HEK293 (cell line): Measurements from ENCODE around the gene KIAA1328.

Experiments used
- KLF7 ChIP-seq: fragments of 450-650 bp; formaldehyde crosslinking; IDR thresholded peaks from 2 replicates; pipeline ENCODE4 v1.5.1; 2016; ENCODE audit warnings: missing biosample characterization, missing genetic modification characterization, borderline replicate concordance
- PRDM10 ChIP-seq: fragments of 450-650 bp; formaldehyde crosslinking; IDR thresholded peaks from 2 replicates; pipeline ENCODE4 v1.5.1; 2016; ENCODE audit warnings: missing biosample characterization, missing genetic modification characterization
- PRDM4 ChIP-seq: fragments of 450-650 bp; formaldehyde crosslinking; IDR thresholded peaks from 2 replicates; pipeline ENCODE4 v1.5.1; 2017; ENCODE audit warnings: missing biosample characterization, missing genetic modification characterization
- REPIN1 ChIP-seq: fragments of 450-650 bp; formaldehyde crosslinking; IDR thresholded peaks from 2 replicates; pipeline ENCODE4 v1.5.1; 2017; ENCODE audit warnings: missing biosample characterization, missing genetic modification characterization, low read depth
- SCRT1 ChIP-seq: fragments of 450-650 bp; formaldehyde crosslinking; IDR thresholded peaks from 2 replicates; pipeline ENCODE4 v1.5.1; 2016; ENCODE audit warnings: missing biosample characterization, missing genetic modification characterization, borderline replicate concordance
- SCRT2 ChIP-seq: fragments of 450-650 bp; formaldehyde crosslinking; IDR thresholded peaks from 2 replicates; pipeline ENCODE4 v1.5.1; 2016; ENCODE audit warnings: missing biosample characterization, missing genetic modification characterization
- ZBTB20 ChIP-seq: fragments of 450-650 bp; formaldehyde crosslinking; IDR thresholded peaks from 2 replicates; pipeline ENCODE4 v1.5.1; 2016; ENCODE audit warnings: missing biosample characterization, missing genetic modification characterization
- ZBTB48 ChIP-seq: fragments of 450-650 bp; formaldehyde crosslinking; IDR thresholded peaks from 2 replicates; pipeline ENCODE4 v1.5.1; 2016; ENCODE audit warnings: missing biosample characterization, missing genetic modification characterization
- ZNF121 ChIP-seq: fragments of 450-650 bp; formaldehyde crosslinking; IDR thresholded peaks from 2 replicates; pipeline ENCODE4 v1.5.1; 2016; ENCODE audit warnings: missing biosample characterization, missing genetic modification characterization
- ZNF155 ChIP-seq: fragments of 450-650 bp; formaldehyde crosslinking; IDR thresholded peaks from 2 replicates; pipeline ENCODE4 v1.5.1; 2016; ENCODE audit warnings: missing biosample characterization, missing genetic modification characterization
- ZNF16 ChIP-seq: fragments of 450-650 bp; formaldehyde crosslinking; IDR thresholded peaks from 2 replicates; pipeline ENCODE4 v1.5.1; 2016; ENCODE audit warnings: low read depth, missing biosample characterization, missing genetic modification characterization
- ZNF184 ChIP-seq: fragments of 450-650 bp; IDR thresholded peaks from 2 replicates; pipeline ENCODE4 v1.5.1; 2018; ENCODE audit warnings: missing biosample characterization, mild to moderate bottlenecking, missing genetic modification characterization
- ZNF223 ChIP-seq: fragments of 450-650 bp; formaldehyde crosslinking; IDR thresholded peaks from 2 replicates; pipeline ENCODE4 v1.5.1; 2016; ENCODE audit warnings: missing biosample characterization, missing genetic modification characterization
- ZNF24 ChIP-seq: fragments of 450-650 bp; formaldehyde crosslinking; IDR thresholded peaks from 2 replicates; pipeline ENCODE4 v1.5.1; 2016; ENCODE audit warnings: missing biosample characterization, missing genetic modification characterization
- ZNF324 ChIP-seq: fragments of 450-650 bp; formaldehyde crosslinking; IDR thresholded peaks from 2 replicates; pipeline ENCODE4 v1.5.1; 2016; ENCODE audit warnings: missing biosample characterization, missing genetic modification characterization
- ZNF354C ChIP-seq: fragments of 450-650 bp; formaldehyde crosslinking; IDR thresholded peaks from 2 replicates; pipeline ENCODE4 v1.5.1; 2016; ENCODE audit warnings: missing biosample characterization, missing genetic modification characterization, low read depth, borderline replicate concordance
- ZNF391 ChIP-seq: fragments of 450-650 bp; formaldehyde crosslinking; IDR thresholded peaks from 2 replicates; pipeline ENCODE4 v1.5.1; 2016; ENCODE audit warnings: low read depth, missing biosample characterization, missing genetic modification characterization, borderline replicate concordance
- ZNF473 ChIP-seq: fragments of 450-650 bp; formaldehyde crosslinking; IDR thresholded peaks from 2 replicates; pipeline ENCODE4 v1.5.1; 2017; ENCODE audit warnings: missing biosample characterization, missing genetic modification characterization
- ZNF529 ChIP-seq: fragments of 450-650 bp; formaldehyde crosslinking; IDR thresholded peaks from 2 replicates; pipeline ENCODE4 v1.5.1; 2017; ENCODE audit warnings: missing genetic modification characterization, missing biosample characterization; ENCODE audit not compliant: insufficient replicate concordance
- ZNF560 ChIP-seq: fragments of 450-650 bp; formaldehyde crosslinking; IDR thresholded peaks from 2 replicates; pipeline ENCODE4 v1.5.1; 2017; ENCODE audit warnings: missing biosample characterization, missing genetic modification characterization, borderline replicate concordance
- ZNF596 ChIP-seq: fragments of 450-650 bp; IDR thresholded peaks from 2 replicates; pipeline ENCODE4 v1.5.0; 2018; ENCODE audit warnings: missing biosample characterization, mild to moderate bottlenecking, missing genetic modification characterization, moderate library complexity
- ZNF621 ChIP-seq: fragments of 450-650 bp; formaldehyde crosslinking; IDR thresholded peaks from 2 replicates; pipeline ENCODE4 v1.5.1; 2017; ENCODE audit warnings: missing biosample characterization, missing genetic modification characterization
- ZNF645 ChIP-seq: fragments of 450-650 bp; formaldehyde crosslinking; IDR thresholded peaks from 2 replicates; pipeline ENCODE4; 2016; ENCODE audit warnings: missing biosample characterization, missing genetic modification characterization
- ZNF654 ChIP-seq: fragments of 450-650 bp; formaldehyde crosslinking; IDR thresholded peaks from 2 replicates; pipeline ENCODE4 v1.5.1; 2016; ENCODE audit warnings: low read depth, missing biosample characterization, missing genetic modification characterization
- ZNF664 ChIP-seq: fragments of 450-650 bp; formaldehyde crosslinking; IDR thresholded peaks from 2 replicates; pipeline ENCODE4 v1.5.1; 2016; ENCODE audit warnings: missing biosample characterization, missing genetic modification characterization
- ZNF792 ChIP-seq: fragments of 450-650 bp; formaldehyde crosslinking; IDR thresholded peaks from 2 replicates; pipeline ENCODE4 v1.5.1; 2016; ENCODE audit warnings: missing biosample characterization, missing genetic modification characterization
- TF ChIP-seq, protein P1 (sequence below): fragments of 450-650 bp; formaldehyde crosslinking; IDR thresholded peaks from 2 replicates; pipeline ENCODE4 v1.5.1; 2016; ENCODE audit warnings: missing biosample characterization, missing genetic modification characterization
- TF ChIP-seq, protein P2 (sequence below): fragments of 450-650 bp; IDR thresholded peaks from 2 replicates; pipeline ENCODE4 v1.5.1; 2018; ENCODE audit warnings: missing biosample characterization, mild to moderate bottlenecking, missing genetic modification characterization
- TF ChIP-seq, protein P3 (sequence below): fragments of 450-650 bp; formaldehyde crosslinking; IDR thresholded peaks from 2 replicates; pipeline ENCODE4 v1.5.1; 2016; ENCODE audit warnings: missing biosample characterization, missing genetic modification characterization

The KIAA1328 gene

DNA sequence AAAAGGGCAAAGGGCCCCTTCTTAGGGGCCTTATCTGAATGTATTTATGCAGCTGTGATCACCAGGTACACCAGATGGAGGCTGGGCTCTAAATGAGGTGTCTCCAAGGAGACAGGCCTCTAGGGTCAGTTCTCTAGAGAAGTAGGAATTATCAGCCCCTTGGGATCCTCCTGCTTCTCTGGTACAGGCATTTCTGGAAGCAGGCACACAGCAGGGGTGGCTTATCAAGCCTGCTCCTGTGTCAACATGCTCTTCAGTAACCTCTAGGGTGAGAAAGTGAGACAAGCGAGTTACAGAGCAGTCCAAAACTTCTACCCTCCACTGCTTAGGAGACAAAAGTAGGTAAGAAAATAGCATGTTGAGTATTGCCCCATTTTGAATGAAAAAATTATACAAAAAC, 13.9 kb upstream of the KIAA1328 start (continued):
- TF ChIP-seq ZNF121 (no peak), ZNF324 (tag by site-specific recombination) (no peak), ZNF664 (tag by site-specific recombination) (no peak), ZNF155 (tag by site-specific recombination) (no peak), ZNF596 (tag by site-specific recombination) (peak; percentile 38; the same call in 1 of the 2 replicates), ZBTB20 (tag by site-specific recombination) (no peak), ZNF473 (tag by site-specific recombination) (no peak), SCRT1 (tag by site-specific recombination) (no peak), ZNF16 (no peak), ZNF529 (no peak), ZNF24 (no peak), ZNF354C (no peak), KLF7 (no peak), ZNF560 (tag by site-specific recombination) (no peak), ZNF792 (tag by site-specific recombination) (no peak), PRDM10 (tag by site-specific recombination) (no peak; the same call in 1 of the 2 replicates), PRDM4 (tag by site-specific recombination) (no peak), ZNF654 (no peak), ZNF391 (tag by site-specific recombination) (no peak), REPIN1 (tag by site-specific recombination) (no peak), ZNF223 (no peak), ZNF621 (no peak), ZNF184 (tag by site-specific recombination) (no peak), ZNF645 (tag by site-specific recombination) (no peak), ZBTB48 (tag by site-specific recombination) (no peak), SCRT2 (no peak)
- TF ChIP-seq, protein P1, sequence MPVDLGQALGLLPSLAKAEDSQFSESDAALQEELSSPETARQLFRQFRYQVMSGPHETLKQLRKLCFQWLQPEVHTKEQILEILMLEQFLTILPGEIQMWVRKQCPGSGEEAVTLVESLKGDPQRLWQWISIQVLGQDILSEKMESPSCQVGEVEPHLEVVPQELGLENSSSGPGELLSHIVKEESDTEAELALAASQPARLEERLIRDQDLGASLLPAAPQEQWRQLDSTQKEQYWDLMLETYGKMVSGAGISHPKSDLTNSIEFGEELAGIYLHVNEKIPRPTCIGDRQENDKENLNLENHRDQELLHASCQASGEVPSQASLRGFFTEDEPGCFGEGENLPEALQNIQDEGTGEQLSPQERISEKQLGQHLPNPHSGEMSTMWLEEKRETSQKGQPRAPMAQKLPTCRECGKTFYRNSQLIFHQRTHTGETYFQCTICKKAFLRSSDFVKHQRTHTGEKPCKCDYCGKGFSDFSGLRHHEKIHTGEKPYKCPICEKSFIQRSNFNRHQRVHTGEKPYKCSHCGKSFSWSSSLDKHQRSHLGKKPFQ (tag by site-specific recombination) = no peak
- TF ChIP-seq, protein P2, sequence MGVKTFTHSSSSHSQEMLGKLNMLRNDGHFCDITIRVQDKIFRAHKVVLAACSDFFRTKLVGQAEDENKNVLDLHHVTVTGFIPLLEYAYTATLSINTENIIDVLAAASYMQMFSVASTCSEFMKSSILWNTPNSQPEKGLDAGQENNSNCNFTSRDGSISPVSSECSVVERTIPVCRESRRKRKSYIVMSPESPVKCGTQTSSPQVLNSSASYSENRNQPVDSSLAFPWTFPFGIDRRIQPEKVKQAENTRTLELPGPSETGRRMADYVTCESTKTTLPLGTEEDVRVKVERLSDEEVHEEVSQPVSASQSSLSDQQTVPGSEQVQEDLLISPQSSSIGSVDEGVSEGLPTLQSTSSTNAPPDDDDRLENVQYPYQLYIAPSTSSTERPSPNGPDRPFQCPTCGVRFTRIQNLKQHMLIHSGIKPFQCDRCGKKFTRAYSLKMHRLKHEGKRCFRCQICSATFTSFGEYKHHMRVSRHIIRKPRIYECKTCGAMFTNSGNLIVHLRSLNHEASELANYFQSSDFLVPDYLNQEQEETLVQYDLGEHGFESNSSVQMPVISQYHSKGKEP (tag by site-specific recombination) = peak; percentile 18; the same call in 1 of the 2 replicates
- TF ChIP-seq, protein P3, sequence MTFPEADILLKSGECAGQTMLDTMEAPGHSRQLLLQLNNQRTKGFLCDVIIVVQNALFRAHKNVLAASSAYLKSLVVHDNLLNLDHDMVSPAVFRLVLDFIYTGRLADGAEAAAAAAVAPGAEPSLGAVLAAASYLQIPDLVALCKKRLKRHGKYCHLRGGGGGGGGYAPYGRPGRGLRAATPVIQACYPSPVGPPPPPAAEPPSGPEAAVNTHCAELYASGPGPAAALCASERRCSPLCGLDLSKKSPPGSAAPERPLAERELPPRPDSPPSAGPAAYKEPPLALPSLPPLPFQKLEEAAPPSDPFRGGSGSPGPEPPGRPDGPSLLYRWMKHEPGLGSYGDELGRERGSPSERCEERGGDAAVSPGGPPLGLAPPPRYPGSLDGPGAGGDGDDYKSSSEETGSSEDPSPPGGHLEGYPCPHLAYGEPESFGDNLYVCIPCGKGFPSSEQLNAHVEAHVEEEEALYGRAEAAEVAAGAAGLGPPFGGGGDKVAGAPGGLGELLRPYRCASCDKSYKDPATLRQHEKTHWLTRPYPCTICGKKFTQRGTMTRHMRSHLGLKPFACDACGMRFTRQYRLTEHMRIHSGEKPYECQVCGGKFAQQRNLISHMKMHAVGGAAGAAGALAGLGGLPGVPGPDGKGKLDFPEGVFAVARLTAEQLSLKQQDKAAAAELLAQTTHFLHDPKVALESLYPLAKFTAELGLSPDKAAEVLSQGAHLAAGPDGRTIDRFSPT (tag by site-specific recombination) = no peak
